ENCODE data around the gene MEGF10.
A peak's percentile ranks its signal among the peaks of the same experiment; 100 is the strongest.

MEGF10 gene

GRCh38 chr5:127440831-127441230 lies 150.2 kb downstream of the MEGF10 start:
- DNase-seq (ENCODE audit: low read depth), result peak; percentile 21

- peak; percentile 21 for DNase-seq (ENCODE audit: low read depth)
Measured at GRCh38 chr5:127441799-127442484, 151.3 kb downstream of the MEGF10 start.

GRCh38 chr5:127444171-127444570 lies 153.6 kb downstream of the MEGF10 start:
- no peak for DNase-seq (ENCODE audit: low read depth)

- DNase-seq (ENCODE audit: low read depth), result no peak
Measured at GRCh38 chr5:127445328-127445727, 154.7 kb downstream of the MEGF10 start.

GRCh38 chr5:127446626-127447025 lies 156.0 kb downstream of the MEGF10 start:
- no peak for DNase-seq (ENCODE audit: low read depth)

- DNase-seq (ENCODE audit: low read depth), result peak; percentile 45
Measured at GRCh38 chr5:127447827-127448226, 157.2 kb downstream of the MEGF10 start.

GRCh38 chr5:127450046-127450445 lies 159.4 kb downstream of the MEGF10 start:
- no peak for DNase-seq (ENCODE audit: low read depth)

GRCh38 chr5:127451096-127451495 lies 160.5 kb downstream of the MEGF10 start:
- DNase-seq (ENCODE audit: low read depth), result no peak

- DNase-seq (ENCODE audit: low read depth), result no peak
Measured at GRCh38 chr5:127452626-127453025, 162.0 kb downstream of the MEGF10 start.

- DNase-seq (ENCODE audit: low read depth), result no peak
Measured at GRCh38 chr5:127471211-127471610, 180.6 kb downstream of the MEGF10 start.

GRCh38 chr5:127472700-127473099 lies 182.1 kb downstream of the MEGF10 start:
- no peak for DNase-seq (ENCODE audit: low read depth)

GRCh38 chr5:127486471-127486870 lies 195.9 kb downstream of the MEGF10 start:
- DNase-seq (ENCODE audit: low read depth), result no peak

GRCh38 chr5:127492854-127493738 lies 202.5 kb downstream of the MEGF10 start:
- peak; percentile 51 for DNase-seq (ENCODE audit: low read depth)

- no peak for DNase-seq (ENCODE audit: low read depth)
Measured at GRCh38 chr5:127498548-127498947, 208.0 kb downstream of the MEGF10 start.

- no peak for DNase-seq (ENCODE audit: low read depth)
Measured at GRCh38 chr5:127505905-127506304, 215.3 kb downstream of the MEGF10 start.

- DNase-seq (ENCODE audit: low read depth), result no peak
Measured at GRCh38 chr5:127506616-127507015, 216.0 kb downstream of the MEGF10 start.

- no peak for DNase-seq (ENCODE audit: low read depth)
Measured at GRCh38 chr5:127508644-127509373, 218.2 kb downstream of the MEGF10 start.

Measured in amniotic epithelial cell (primary cell).